Activated naive CD4-positive, alpha-beta T cell treated with Interleukin-2 at 50 U/mL for 16 hours (primary cell): ENCODE data around the gene ELOVL1.
"Not testable (repeated sequence)": the region's sequence is repeated elsewhere in the genome, so short reads cannot be mapped to it uniquely, and the experiment has no call there.

ENCODE experiments used
- DNase-seq: peaks from one replicate; pipeline ENCODE4 v3.0.0-alpha.2; 2020

The ELOVL1 gene

GRCh38 chr1:43367904-43368645 lies at the start of gene ELOVL1:
Gene ELOVL1, minus strand, starts transcription at chr1:43368011. Its CDS starts 2,402 bp downstream, at chr1:43365609.
- DNase-seq = peak; percentile 89

GRCh38 chr1:43415901-43416300 lies 48.1 kb upstream of the ELOVL1 start:
- DNase-seq = no peak

GRCh38 chr1:43414634-43415223 lies 46.9 kb upstream of the ELOVL1 start:
- peak; percentile 57 for DNase-seq

GRCh38 chr1:43413426-43413825 lies 45.6 kb upstream of the ELOVL1 start:
- DNase-seq = not testable (repeated sequence)

- no peak for DNase-seq
These were observed 42.8 kb upstream of the ELOVL1 start for GRCh38 chr1:43410571-43410970.

GRCh38 chr1:43405876-43406234 lies 38.0 kb upstream of the ELOVL1 start:
- DNase-seq = no peak

GRCh38 chr1:43405219-43405875 lies 37.5 kb upstream of the ELOVL1 start:
- DNase-seq = no peak

- DNase-seq = no peak
These were observed 36.5 kb upstream of the ELOVL1 start for GRCh38 chr1:43404353-43404752.

GRCh38 chr1:43402089-43402865 lies 34.5 kb upstream of the ELOVL1 start:
- no peak for DNase-seq

GRCh38 chr1:43400441-43400840 lies 32.6 kb upstream of the ELOVL1 start:
- not testable (repeated sequence) for DNase-seq

- DNase-seq = no peak
These were observed 30.4 kb upstream of the ELOVL1 start for GRCh38 chr1:43398227-43398626.

- DNase-seq = no peak
These were observed 28.2 kb upstream of the ELOVL1 start for GRCh38 chr1:43396059-43396458.

- no peak for DNase-seq
These were observed 27.7 kb upstream of the ELOVL1 start for GRCh38 chr1:43395523-43395922.

GRCh38 chr1:43392702-43393101 lies 24.9 kb upstream of the ELOVL1 start:
- DNase-seq = no peak

GRCh38 chr1:43389326-43390313 lies 21.8 kb upstream of the ELOVL1 start, which contains the start of the genes MED8 and SZT2:
Gene MED8, minus strand, starts transcription at chr1:43389800. Its CDS starts 36 bp downstream, at chr1:43389764.
Gene SZT2, plus strand, starts transcription at chr1:43389899. Its CDS starts 70 bp downstream, at chr1:43389969.
- DNase-seq = peak; percentile 96

- no peak for DNase-seq
These were observed 20.8 kb upstream of the ELOVL1 start for GRCh38 chr1:43388613-43389012.

GRCh38 chr1:43387976-43388599 lies 20.3 kb upstream of the ELOVL1 start:
- no peak for DNase-seq

- DNase-seq = no peak
These were observed 18.9 kb upstream of the ELOVL1 start for GRCh38 chr1:43386676-43387075.

GRCh38 chr1:43383449-43383848 lies 15.6 kb upstream of the ELOVL1 start:
- DNase-seq = no peak

GRCh38 chr1:43382027-43382779 lies 14.4 kb upstream of the ELOVL1 start:
- DNase-seq = no peak

GRCh38 chr1:43381612-43382011 lies 13.8 kb upstream of the ELOVL1 start:
- DNase-seq = no peak
